ENCODE measurements around the gene KIAA0232. TPM values are rescaled to one million over a fixed set of nuclear protein-coding genes. Genes with fewer than 3 reads are reported as not detected.
"Not testable (repeated sequence)": the region's sequence is repeated elsewhere in the genome, so short reads cannot be mapped to it uniquely, and the experiment has no call there.

Gene KIAA0232
- polyA plus RNA-seq, 6 donors from 2014 or later, result 5.8 to 14.6 (median 8.3) TPM; not detected in 1

GRCh38 chr4:6901669-6902317 lies 119.3 kb downstream of the KIAA0232 start:
- ATAC-seq (ENCODE audit: low read depth in 2 of 2) (no peak), DNase-seq (no peak)
- Mint-ChIP-seq H3K27ac (peak overlapping the region in 1 of 6 donors; percentile 41), H3K36me3 (no peaks in the 10 kb centered on the region), H3K27me3 (peaks cover 0 to 5% (median 0%) of the 10 kb centered on the region in 3 donors), H3K9me3 (no peaks in the 10 kb centered on the region), H3K4me1 (peaks cover 0 to 3% (median 0%) of the 10 kb centered on the region in 3 donors), H3K4me3 (no peak overlapping the region)

- Mint-ChIP-seq H3K27me3 (peaks cover 0 to 9% (median 0%) of the 10 kb centered on the region in 3 donors), H3K9me3 (no peaks in the 10 kb centered on the region), H3K4me1 (peaks cover 3 to 6% (median 5%) of the 10 kb centered on the region in 3 donors), H3K36me3 (no peaks in the 10 kb centered on the region), H3K4me3 (no peak overlapping the region), H3K27ac (no peak overlapping the region)
- DNase-seq, result no peak
- no peak for ATAC-seq (ENCODE audit: low read depth in 2 of 2)
These were observed 120.0 kb downstream of the KIAA0232 start for GRCh38 chr4:6902318-6903042.

- no peaks in the 10 kb centered on the region for H3K36me3 Mint-ChIP-seq
- peaks cover 21 to 26% (median 25%) of the 10 kb centered on the region in 3 donors for H3K4me1 Mint-ChIP-seq
- no peaks in the 10 kb centered on the region for H3K9me3 Mint-ChIP-seq
- H3K4me3 Mint-ChIP-seq, result no peak overlapping the region
- ATAC-seq (ENCODE audit: low read depth in 2 of 2), result no peak
- H3K27ac Mint-ChIP-seq, result no peak overlapping the region
- peaks cover 0 to 7% (median 0%) of the 10 kb centered on the region in 3 donors for H3K27me3 Mint-ChIP-seq
- DNase-seq, result no peak
These were observed 123.3 kb downstream of the KIAA0232 start for GRCh38 chr4:6905516-6906445.

GRCh38 chr4:6906486-6906885 lies 124.0 kb downstream of the KIAA0232 start:
- not testable (repeated sequence) for H3K9me3 Mint-ChIP-seq; H3K4me3 Mint-ChIP-seq; H3K27ac Mint-ChIP-seq; DNase-seq; ATAC-seq (ENCODE audit: low read depth in 2 of 2); H3K27me3 Mint-ChIP-seq; H3K36me3 Mint-ChIP-seq
- peaks cover 28 to 33% (median 32%) of the 10 kb centered on the region in 3 donors for H3K4me1 Mint-ChIP-seq

- no peaks in the 10 kb centered on the region for H3K36me3 Mint-ChIP-seq
- peaks cover 0 to 7% (median 0%) of the 10 kb centered on the region in 3 donors for H3K27me3 Mint-ChIP-seq
- peak overlapping the region in 3 of 6 donors; percentile 1 to 49 (median 25) for H3K27ac Mint-ChIP-seq
- no peak for DNase-seq
- ATAC-seq (ENCODE audit: low read depth in 2 of 2), result no peak
- peak overlapping the region; percentile 42 to 95 (median 84) for H3K4me3 Mint-ChIP-seq
- H3K4me1 Mint-ChIP-seq, result peaks cover 36 to 45% (median 39%) of the 10 kb centered on the region in 3 donors
- H3K9me3 Mint-ChIP-seq, result no peaks in the 10 kb centered on the region
These were observed 125.2 kb downstream of the KIAA0232 start for GRCh38 chr4:6907658-6908191.

GRCh38 chr4:6908432-6909112 lies 126.0 kb downstream of the KIAA0232 start:
- ATAC-seq (ENCODE audit: low read depth in 2 of 2) (no peak), DNase-seq (no peak)
- Mint-ChIP-seq H3K36me3 (no peaks in the 10 kb centered on the region), H3K27me3 (peaks cover 0 to 7% (median 0%) of the 10 kb centered on the region in 3 donors), H3K4me3 (peak overlapping the region; percentile 86 to 95 (median 93)), H3K9me3 (no peaks in the 10 kb centered on the region), H3K27ac (peak overlapping the region; percentile 59 to 95 (median 92)), H3K4me1 (peaks cover 38 to 50% (median 39%) of the 10 kb centered on the region in 3 donors)

GRCh38 chr4:6909113-6909969 lies 126.8 kb downstream of the KIAA0232 start, which contains the start of gene TBC1D14:
TBC1D14 (plus strand) TSS chr4:6909826; CDS start chr4:6923390, 13,564 bp downstream.
- Mint-ChIP-seq H3K4me1 (peaks cover 38 to 52% (median 39%) of the 10 kb centered on the region in 3 donors), H3K27ac (peak within 1 kb of the TSS; percentile 88 to 98 (median 94)), H3K9me3 (no peaks in the 10 kb centered on the region), H3K4me3 (peak within 1 kb of the TSS; percentile 91 to 95 (median 94)), H3K36me3 (no peaks in the 10 kb centered on the region), H3K27me3 (peaks cover 0 to 7% (median 0%) of the 10 kb centered on the region in 3 donors)
- peak; percentile 86 for DNase-seq
- ATAC-seq (ENCODE audit: low read depth in 2 of 2), result peak; percentile 82 to 83

GRCh38 chr4:6909970-6910339 lies 127.4 kb downstream of the KIAA0232 start:
- ATAC-seq (ENCODE audit: low read depth in 2 of 2) (peak; percentile 22 to 37), DNase-seq (no peak)
- H3K4me1 Mint-ChIP-seq, result peaks cover 38 to 56% (median 39%) of the 10 kb centered on the region in 3 donors
- H3K36me3 Mint-ChIP-seq, result no peaks in the 10 kb centered on the region
- H3K9me3 Mint-ChIP-seq, result no peaks in the 10 kb centered on the region
- peak overlapping the region; percentile 89 to 95 (median 92) for H3K4me3 Mint-ChIP-seq
- peaks cover 0 to 7% (median 0%) of the 10 kb centered on the region in 3 donors for H3K27me3 Mint-ChIP-seq
- H3K27ac Mint-ChIP-seq, result peak overlapping the region in 4 of 6 donors; percentile 82 to 98 (median 88)

- DNase-seq (no peak), ATAC-seq (ENCODE audit: low read depth in 2 of 2) (no peak)
- Mint-ChIP-seq H3K27me3 (peaks cover 0 to 7% (median 0%) of the 10 kb centered on the region in 3 donors), H3K9me3 (no peaks in the 10 kb centered on the region), H3K4me3 (peak overlapping the region; percentile 89 to 95 (median 92)), H3K27ac (peak overlapping the region; percentile 27 to 98 (median 84)), H3K4me1 (peaks cover 38 to 60% (median 39%) of the 10 kb centered on the region in 3 donors), H3K36me3 (no peaks in the 10 kb centered on the region)
These were observed 127.9 kb downstream of the KIAA0232 start for GRCh38 chr4:6910340-6910959.

GRCh38 chr4:6910960-6911874 lies 128.7 kb downstream of the KIAA0232 start:
- H3K27ac Mint-ChIP-seq, result peak overlapping the region; percentile 27 to 98 (median 84)
- DNase-seq, result no peak
- peak overlapping the region; percentile 89 to 95 (median 92) for H3K4me3 Mint-ChIP-seq
- H3K36me3 Mint-ChIP-seq, result no peaks in the 10 kb centered on the region
- H3K4me1 Mint-ChIP-seq, result peaks cover 39 to 65% (median 43%) of the 10 kb centered on the region in 3 donors
- H3K9me3 Mint-ChIP-seq, result no peaks in the 10 kb centered on the region
- no peak for ATAC-seq (ENCODE audit: low read depth in 2 of 2)
- peaks cover 0 to 7% (median 0%) of the 10 kb centered on the region in 3 donors for H3K27me3 Mint-ChIP-seq
